ENCODE measurements around the gene BLNK.

Gene BLNK

GRCh38 chr10:96287392-96288105 lies 16.2 kb upstream of the BLNK start:
- DNase-seq: no peak

GRCh38 chr10:96285331-96285752 lies 14.0 kb upstream of the BLNK start:
- no peak for DNase-seq

GRCh38 chr10:96283756-96284155 lies 12.4 kb upstream of the BLNK start:
- DNase-seq: no peak

- DNase-seq: no peak
Observed at GRCh38 chr10:96283351-96283750, 12.0 kb upstream of the BLNK start.

- no peak for DNase-seq
Observed at GRCh38 chr10:96281444-96282029, 10.2 kb upstream of the BLNK start.

GRCh38 chr10:96280859-96281258 lies 9.5 kb upstream of the BLNK start:
- no peak for DNase-seq

- DNase-seq: no peak
Observed at GRCh38 chr10:96279191-96279641, 7.8 kb upstream of the BLNK start.

- DNase-seq: no peak
Observed at GRCh38 chr10:96276831-96277230, 5.5 kb upstream of the BLNK start.

GRCh38 chr10:96276426-96276825 lies 5.1 kb upstream of the BLNK start:
- no peak for DNase-seq

GRCh38 chr10:96275685-96276418 lies 4.5 kb upstream of the BLNK start:
- DNase-seq: no peak

- no peak for DNase-seq
Observed at GRCh38 chr10:96272316-96273280, 1.2 kb upstream of the BLNK start.

- DNase-seq: no peak
Observed at GRCh38 chr10:96270571-96270970, 798 bp downstream of the BLNK start.

GRCh38 chr10:96269438-96270300 lies 1.7 kb downstream of the BLNK start:
- DNase-seq: no peak

- no peak for DNase-seq
Observed at GRCh38 chr10:96268341-96268909, 2.9 kb downstream of the BLNK start.

GRCh38 chr10:96267234-96267705 lies 4.1 kb downstream of the BLNK start:
- no peak for DNase-seq

GRCh38 chr10:96266118-96266770 lies 5.1 kb downstream of the BLNK start:
- DNase-seq: no peak

- no peak for DNase-seq
Observed at GRCh38 chr10:96264938-96265337, 6.4 kb downstream of the BLNK start.

- no peak for DNase-seq
Observed at GRCh38 chr10:96263669-96264068, 7.7 kb downstream of the BLNK start.

GRCh38 chr10:96263176-96263575 lies 8.2 kb downstream of the BLNK start:
- no peak for DNase-seq

- no peak for DNase-seq
Observed at GRCh38 chr10:96261930-96262329, 9.4 kb downstream of the BLNK start.

- DNase-seq: no peak
Observed at GRCh38 chr10:96261132-96261531, 10.2 kb downstream of the BLNK start.
